HG03108 (cell line): ENCODE data around the gene TNFSF10.

Experiments
- ATAC-seq: cut with Tn5 transposase; IDR thresholded peaks from one replicate; pipeline ENCODE4 v1.9.1; 2021; ENCODE audit warnings: moderate library complexity; ENCODE audit not compliant: unreplicated experiment

Gene TNFSF10

GRCh38 chr3:172518929-172519640, 4.1 kb downstream of the TNFSF10 start:
- ATAC-seq, result no peak

GRCh38 chr3:172517859-172518466, 5.3 kb downstream of the TNFSF10 start:
- no peak for ATAC-seq

- ATAC-seq, result no peak
Measured at GRCh38 chr3:172516318-172517214, 6.7 kb downstream of the TNFSF10 start.

GRCh38 chr3:172515130-172515918, 7.9 kb downstream of the TNFSF10 start:
- ATAC-seq, result no peak

GRCh38 chr3:172514678-172515077, 8.6 kb downstream of the TNFSF10 start:
- no peak for ATAC-seq

GRCh38 chr3:172513488-172513887, 9.7 kb downstream of the TNFSF10 start:
- no peak for ATAC-seq

- ATAC-seq, result peak; percentile 49
Measured at GRCh38 chr3:172511783-172512762, 11.2 kb downstream of the TNFSF10 start.

GRCh38 chr3:172506094-172506493, 17.1 kb downstream of the TNFSF10 start:
- ATAC-seq, result no peak

- no peak for ATAC-seq
Measured at GRCh38 chr3:172501540-172501939, 21.7 kb downstream of the TNFSF10 start.

- peak; percentile 73 for ATAC-seq
Measured at GRCh38 chr3:172490198-172490669, 33.0 kb downstream of the TNFSF10 start.

GRCh38 chr3:172478116-172478515, 45.1 kb downstream of the TNFSF10 start:
- no peak for ATAC-seq

GRCh38 chr3:172476347-172476746, 46.9 kb downstream of the TNFSF10 start:
- ATAC-seq, result no peak

- ATAC-seq, result no peak
Measured at GRCh38 chr3:172475703-172476102, 47.5 kb downstream of the TNFSF10 start.

GRCh38 chr3:172471903-172472302, 51.3 kb downstream of the TNFSF10 start:
- ATAC-seq, result no peak

- no peak for ATAC-seq
Measured at GRCh38 chr3:172470588-172470987, 52.6 kb downstream of the TNFSF10 start.

GRCh38 chr3:172467170-172467824, 55.9 kb downstream of the TNFSF10 start:
- no peak for ATAC-seq

GRCh38 chr3:172466553-172467130, 56.6 kb downstream of the TNFSF10 start:
- no peak for ATAC-seq

GRCh38 chr3:172465281-172465680, 57.9 kb downstream of the TNFSF10 start:
- no peak for ATAC-seq

GRCh38 chr3:172464306-172464705, 58.9 kb downstream of the TNFSF10 start:
- no peak for ATAC-seq
